ENCODE data around the gene CDH26. TPM values are rescaled to one million over a fixed set of nuclear protein-coding genes. Genes with fewer than 3 reads are reported as not detected.

Gene CDH26
- total and polyA plus RNA-seq, 9 of the 15 experiments (the other 6 are each of a cell fraction or from before 2014, with no cell fraction given), result 0.07 to 0.13 (median 0.10) TPM; not detected in 4

GRCh38 chr20:59987135-59987534 is 28.9 kb downstream of the CDH26 start (continued):
- TF ChIP-seq CHD7 (IDR thresholded peaks at IDR 0.05; ENCODE audit: low read depth, low read length), result no peak
- TF ChIP-seq ZKSCAN1 (IDR thresholded peaks at IDR 0.05; ENCODE audit: low read depth, low read length), result no peak
- TF ChIP-seq BACH1 (tag; IDR thresholded peaks at IDR 0.05), result no peak
- TF ChIP-seq ZNF444 (CRISPR knock-in tag; IDR thresholded peaks at IDR 0.05), result no peak
- TF ChIP-seq MAFK (IDR thresholded peaks at IDR 0.05; ENCODE audit: low read length), result no peak
- no peak for TF ChIP-seq TCFL5 (CRISPR knock-in tag; conservative IDR thresholded peaks at IDR 0.05)
- no peak for TF ChIP-seq FUS (optimal IDR thresholded peaks at IDR 0.05; ENCODE audit: low read depth, low read length)
- TF ChIP-seq HMGXB4 (CRISPR knock-in tag; IDR thresholded peaks at IDR 0.05), result no peak
- no peak for TF ChIP-seq GTF2F1 (IDR thresholded peaks at IDR 0.05; ENCODE audit: low read depth, low read length)
- no peak for TF ChIP-seq NCOA6 (IDR thresholded peaks at IDR 0.05)
- TF ChIP-seq PYGO2 (tag; IDR thresholded peaks at IDR 0.05), result no peak
